CD14-positive monocyte (primary cell): ENCODE results near the gene KRT7. TPM values are rescaled to one million over a fixed set of nuclear protein-coding genes. Genes with fewer than 3 reads are reported as not detected.

Experiments
- DNase-seq, 3 donors: peaks; one replicate each; pipeline ENCODE4 v3.0.0-alpha.2; 2011 to 2022
- H2AFZ ChIP-seq: 2 replicates; pipeline ENCODE4 v1.6.0; 2012; ENCODE audit warnings: mild to moderate bottlenecking, low read depth, low read length, inconsistent platforms; ENCODE audit not compliant: insufficient read depth, poor library complexity, severe bottlenecking
- H3K27ac ChIP-seq, 2 donors: 1 replicate in 1 of 2; 2 replicates in 1 of 2; pipeline ENCODE4 v1.5.1; 2012 to 2013; ENCODE audit warnings: low read length in 2 of 2, control low read depth in 1 of 2, inconsistent platforms in 1 of 2, low read depth in 1 of 2, mild to moderate bottlenecking in 1 of 2
- H3K27me3 ChIP-seq, 2 donors: one replicate each; pipeline versions ENCODE4 v1.6.0 to v1.6.1; 2011 to 2013; ENCODE audit warnings: low read length in 2 of 2; ENCODE audit not compliant: control insufficient read depth in 2 of 2, insufficient read depth in 2 of 2
- H3K36me3 ChIP-seq, 2 donors: replicated peaks in 1 of 2; 1 replicate in 1 of 2; 2 replicates in 1 of 2; pipeline versions ENCODE4 v1.5.1 to v1.6.1; 2012 to 2013; ENCODE audit warnings: low read length in 2 of 2, control low read depth in 1 of 2, inconsistent platforms in 1 of 2, mild to moderate bottlenecking in 1 of 2; ENCODE audit not compliant: insufficient read depth in 2 of 2, control insufficient read depth in 1 of 2
- H3K4me1 ChIP-seq, 2 donors: 1 replicate in 1 of 2; 2 replicates in 1 of 2; pipeline versions ENCODE4 v1.5.1 to v1.6.1; 2012 to 2013; ENCODE audit warnings: low read length in 2 of 2, control low read depth in 1 of 2, inconsistent platforms in 1 of 2, mild to moderate bottlenecking in 1 of 2, moderate library complexity in 1 of 2; ENCODE audit not compliant: insufficient read depth in 2 of 2, control insufficient read depth in 1 of 2
- H3K4me2 ChIP-seq: replicated peaks from 2 replicates; pipeline ENCODE3; 2012; ENCODE audit warnings: low read length, moderate library complexity, mild to moderate bottlenecking; ENCODE audit not compliant: poor library complexity, severe bottlenecking; ENCODE audit errors: extremely low read depth
- H3K4me3 ChIP-seq, 3 experiments: fragments of 200-600 bp in 1 of 3; sonication (generic) in 1 of 3; replicated peaks in 1 of 3; 1 replicate in 2 of 3; 2 replicates in 1 of 3; pipeline ENCODE4 v1.5.1; 2011 to 2013; ENCODE audit warnings: low read length in 3 of 3, mild to moderate bottlenecking in 3 of 3, control low read depth in 2 of 3, low read depth in 2 of 3, inconsistent platforms in 1 of 3, moderate library complexity in 1 of 3
- H3K79me2 ChIP-seq: 2 replicates; pipeline ENCODE4 v1.6.0; 2012; ENCODE audit warnings: mild to moderate bottlenecking, control low read depth, inconsistent platforms, low read length, moderate library complexity; ENCODE audit not compliant: insufficient read depth
- H3K9ac ChIP-seq: 2 replicates; pipeline ENCODE4 v1.6.0; 2017; ENCODE audit warnings: low read length, mild to moderate bottlenecking; ENCODE audit not compliant: insufficient read depth, poor library complexity, severe bottlenecking
- H3K9me3 ChIP-seq, 2 donors: replicated peaks in 1 of 2; 1 replicate in 1 of 2; 2 replicates in 1 of 2; pipeline versions ENCODE4 v1.5.1 to v1.6.1; 2012 to 2013; ENCODE audit warnings: low read length in 2 of 2, control low read depth in 1 of 2; ENCODE audit not compliant: control insufficient read depth in 1 of 2, insufficient read depth in 1 of 2
- H4K20me1 ChIP-seq: 2 replicates; pipeline ENCODE4 v1.6.0; 2012; ENCODE audit warnings: mild to moderate bottlenecking, low read length, control low read depth, moderate library complexity; ENCODE audit not compliant: insufficient read depth
- H3K27ac Mint-ChIP-seq, 7 donors: one replicate each; pipeline ENCODE4 v1.8.0; 2020; ENCODE audit warnings: mild to moderate bottlenecking in 7 of 7, mixed read lengths in 7 of 7, moderate library complexity in 6 of 7, inconsistent platforms in 2 of 7
- H3K27me3 Mint-ChIP-seq, 3 donors: one replicate each; pipeline ENCODE4 v1.8.0; 2021 to 2022; ENCODE audit warnings: low read depth in 3 of 3, mild to moderate bottlenecking in 3 of 3, mixed read lengths in 3 of 3, moderate library complexity in 3 of 3, inconsistent platforms in 1 of 3
- H3K36me3 Mint-ChIP-seq, 2 donors: one replicate each; pipeline ENCODE4 v1.8.0; 2020; ENCODE audit warnings: mixed read lengths in 2 of 2, inconsistent platforms in 1 of 2, mild to moderate bottlenecking in 1 of 2
- H3K4me1 Mint-ChIP-seq: one replicate; pipeline ENCODE4 v1.8.0; 2020; ENCODE audit warnings: mild to moderate bottlenecking, mixed read lengths
- H3K4me3 Mint-ChIP-seq, 2 donors: one replicate each; pipeline ENCODE4 v1.8.0; 2020; ENCODE audit warnings: mild to moderate bottlenecking in 2 of 2, mixed read lengths in 2 of 2, moderate library complexity in 1 of 2
- H3K9me3 Mint-ChIP-seq, 7 donors: one replicate each; pipeline ENCODE4 v1.8.0; 2020 to 2022; ENCODE audit warnings: mixed read lengths in 7 of 7, mild to moderate bottlenecking in 6 of 7, moderate library complexity in 6 of 7, inconsistent platforms in 2 of 7
- CTCF ChIP-seq: fragments of 200-600 bp; IDR thresholded peaks from one replicate; pipeline ENCODE4 v1.8.0; 2022; ENCODE audit warnings: antibody characterized with exemption, mild to moderate bottlenecking
- WGBS: methylation state at CpG from one replicate; pipeline ENCODE4 v1.1.5; 2013; ENCODE audit warnings: missing lambda C conversion rate; ENCODE audit not compliant: insufficient coverage; 5-methylcytosine and 5-hydroxymethylcytosine counted together
- intact Hi-C, 2 donors: fragments of 100-400 bp; cut with micrococcal nuclease; formaldehyde crosslinking; loops; one replicate each; pipeline versions ENCODE4 v1.15.0 to v1.15.1; 2023
- polyA plus RNA-seq, 3 donors: library from polyadenylated mRNA; depleted of rRNA in 1 of 3; unstranded in 2 of 3; stranded (reverse) in 1 of 3; fragments of 300-500 nt in 2 of 3; fragments of >200 nt in 1 of 3; fragmentation: Illumina TruSeq in 2 of 3; gene quantifications; 1 replicate in 2 of 3; 2 replicates in 1 of 3; pipeline ENCODE4 v1.2.3, GENCODE V29; 2012 to 2021

The KRT7 gene
- polyA plus RNA-seq, 3 donors: 1.3 to 2.7 TPM; not detected in 1

GRCh38 chr12:52280319-52280795 lies 47.3 kb downstream of the KRT7 start:
- DNase-seq: peak; percentile 72 to 82 (median 78)
- Mint-ChIP-seq H3K27me3 (peaks cover 10 to 33% (median 17%) of the 10 kb centered on the region in 3 donors), H3K36me3 (no peaks in the 10 kb centered on the region), H3K4me1 (peaks cover 37% of the 10 kb centered on the region), H3K9me3 (peaks cover 0 to 3% (median 0%) of the 10 kb centered on the region in 7 donors), H3K27ac (peak overlapping the region; percentile 75 to 94 (median 91)), H3K4me3 (no peak overlapping the region)
- Histone ChIP-seq H3K4me2 (peak overlapping the region; percentile 42), H3K4me1 (peaks cover 29 to 33% of the 10 kb centered on the region in 2 donors), H4K20me1 (no peaks in the 10 kb centered on the region), H3K79me2 (no peaks in the 10 kb centered on the region), H3K9me3 (no peaks in the 10 kb centered on the region), H3K27ac (peak overlapping the region in 1 of 2 donors; percentile 1), H3K27me3 (peaks cover 0 to 33% of the 10 kb centered on the region in 2 donors), H2AFZ (peak overlapping the region; percentile 39), H3K9ac (no peak overlapping the region), H3K4me3 (no peak overlapping the region), H3K36me3 (no peaks in the 10 kb centered on the region)
- WGBS: 67% methylated on average over 3 of the region's 3 CpGs
- intact Hi-C loops: no loop called here
- TF ChIP-seq CTCF: no peak

DNA sequence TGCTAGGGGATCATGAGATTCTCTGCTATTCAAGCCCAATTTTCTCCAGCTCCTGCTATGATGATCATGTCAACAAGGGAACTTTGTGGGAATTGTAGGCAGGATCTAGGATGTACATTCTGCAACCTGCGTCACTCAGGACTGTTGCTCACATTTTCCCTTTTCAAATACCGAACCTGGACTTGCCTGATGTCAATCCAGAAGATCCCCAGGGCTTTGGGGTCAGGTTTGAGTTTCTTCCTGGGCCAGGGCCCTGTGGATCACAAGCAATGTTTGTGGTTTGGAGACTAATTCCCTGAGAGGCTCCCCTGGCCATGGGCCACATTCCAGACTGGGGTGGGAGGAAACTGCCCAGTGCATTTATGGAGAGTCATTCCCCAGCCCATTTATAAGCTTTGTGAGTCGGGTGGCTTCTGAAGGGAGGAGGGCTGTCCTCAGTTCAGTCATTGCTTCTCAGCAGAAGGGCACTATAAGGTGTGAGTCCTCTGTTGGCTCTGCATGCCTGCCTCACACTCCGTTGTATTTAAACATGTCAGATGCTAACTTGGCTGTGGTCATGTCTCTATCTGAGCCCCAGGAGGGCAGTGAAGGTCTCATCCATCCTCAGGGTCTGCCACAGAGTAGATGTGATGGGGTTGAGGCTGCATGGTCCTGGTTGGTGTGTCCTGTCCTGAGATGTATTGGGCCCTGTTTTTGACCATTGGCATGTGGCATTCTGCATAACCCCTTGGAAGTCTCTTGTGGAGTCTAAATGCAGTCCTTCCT lies 47.9 kb downstream of the KRT7 start:
- Histone ChIP-seq H2AFZ (no peak overlapping the region), H3K9ac (no peak overlapping the region), H3K36me3 (no peaks in the 10 kb centered on the region), H3K27me3 (peaks cover 0 to 29% of the 10 kb centered on the region in 2 donors), H3K9me3 (no peaks in the 10 kb centered on the region), H3K27ac (no peak overlapping the region), H3K4me2 (peak overlapping the region; percentile 42), H4K20me1 (no peaks in the 10 kb centered on the region), H3K79me2 (no peaks in the 10 kb centered on the region), H3K4me1 (peaks cover 29 to 33% of the 10 kb centered on the region in 2 donors), H3K4me3 (no peak overlapping the region)
- intact Hi-C loops: no loop called here
- peaks cover 9 to 29% (median 14%) of the 10 kb centered on the region in 3 donors for H3K27me3 Mint-ChIP-seq
- no peak overlapping the region for H3K4me3 Mint-ChIP-seq
- H3K36me3 Mint-ChIP-seq: no peaks in the 10 kb centered on the region
- H3K27ac Mint-ChIP-seq: peak overlapping the region in 5 of 7 donors; percentile 81 to 94 (median 84)
- WGBS: 93% methylated on average over 2 of the region's 4 CpGs
- peaks cover 37% of the 10 kb centered on the region for H3K4me1 Mint-ChIP-seq
- H3K9me3 Mint-ChIP-seq: peaks cover 0 to 3% (median 0%) of the 10 kb centered on the region in 7 donors
- DNase-seq: no peak
- TF ChIP-seq CTCF: no peak
